Muscle layer of duodenum (tissue), 2 donors: ENCODE data around the gene UBA52.
"Not testable (repeated sequence)": the region's sequence is repeated elsewhere in the genome, so short reads cannot be mapped to it uniquely, and the experiment has no call there.

Source experiments
- H3K27ac ChIP-seq: one replicate; pipeline ENCODE4 v1.7.0; 2013; ENCODE audit warnings: mild to moderate bottlenecking, low read length
- H3K27me3 ChIP-seq: one replicate; pipeline ENCODE4 v1.7.0; 2013; ENCODE audit warnings: low read depth, mild to moderate bottlenecking, control low read depth, low read length
- H3K36me3 ChIP-seq, 2 donors: one replicate each; pipeline ENCODE4 v1.7.0; 2013; ENCODE audit warnings: low read length in 2 of 2, control low read depth in 1 of 2, mild to moderate bottlenecking in 1 of 2; ENCODE audit not compliant: insufficient read depth in 2 of 2, control insufficient read depth in 1 of 2
- H3K4me1 ChIP-seq, 2 donors: one replicate each; pipeline ENCODE4 v1.7.0; 2013; ENCODE audit warnings: low read length in 2 of 2, mild to moderate bottlenecking in 2 of 2, control low read depth in 1 of 2, moderate library complexity in 1 of 2; ENCODE audit not compliant: insufficient read depth in 2 of 2, control insufficient read depth in 1 of 2
- H3K4me3 ChIP-seq, 2 donors: one replicate each; pipeline ENCODE4 v1.7.0; 2013; ENCODE audit warnings: low read length in 2 of 2, low read depth in 1 of 2, mild to moderate bottlenecking in 1 of 2
- H3K9me3 ChIP-seq, 2 donors: one replicate each; pipeline ENCODE4 v1.7.0; 2013; ENCODE audit warnings: low read length in 2 of 2, control low read depth in 1 of 2, mild to moderate bottlenecking in 1 of 2; ENCODE audit not compliant: control insufficient read depth in 1 of 2
- donor health status: healthy.

UBA52 gene

GRCh38 chr19:18571564-18572344, at the start of gene UBA52:
TSS of gene UBA52 (plus strand) at chr19:18571857. CDS start at chr19:18573301, 1,444 bp downstream.
- Histone ChIP-seq H3K4me3 (peak within 1 kb of the TSS; percentile 92 to 94), H3K9me3 (no peaks in the 10 kb centered on the region), H3K27me3 (no peaks in the 10 kb centered on the region), H3K4me1 (peaks cover 10 to 15% of the 10 kb centered on the region in 2 donors), H3K27ac (peak within 1 kb of the TSS; percentile 91), H3K36me3 (peaks cover 34 to 61% of the 10 kb centered on the region in 2 donors)

DNA sequence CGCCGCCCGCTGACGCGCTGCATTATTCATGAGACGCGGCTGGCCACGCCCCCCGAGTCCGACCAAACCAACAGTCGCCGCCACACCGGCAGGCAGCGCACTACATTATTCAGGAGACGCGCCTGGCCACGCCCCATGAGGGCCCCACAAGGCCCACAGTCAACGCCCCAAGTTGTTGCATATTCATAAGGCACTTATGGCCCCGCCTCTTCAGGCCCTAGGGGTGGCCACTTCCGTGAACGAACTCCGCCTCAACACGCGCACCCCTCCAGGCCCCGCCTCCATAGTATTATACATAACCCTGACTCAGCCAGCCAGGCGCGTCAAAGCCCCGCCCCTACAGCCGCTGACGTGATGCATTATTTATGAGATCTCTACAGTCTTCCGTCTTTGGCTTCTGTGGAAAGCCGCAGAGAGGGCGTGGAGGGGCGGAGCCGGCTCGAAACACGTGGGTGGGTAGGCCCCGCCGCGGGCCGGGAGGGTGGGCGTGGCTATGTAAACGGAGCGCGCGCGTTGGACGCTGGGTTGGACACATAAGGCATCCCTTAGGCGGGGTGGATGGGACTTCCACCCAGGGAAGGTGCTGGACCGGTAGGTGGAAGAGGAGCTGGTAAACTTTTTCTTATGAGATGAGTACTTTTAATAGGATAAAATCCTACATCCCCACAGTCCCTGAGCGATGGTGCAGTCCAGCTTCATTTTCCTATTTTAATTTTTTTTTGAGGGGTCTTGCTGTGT, 49.4 kb upstream of the UBA52 start:
- Histone ChIP-seq H3K27ac (no peak overlapping the region), H3K27me3 (no peaks in the 10 kb centered on the region), H3K36me3 (peaks cover 0 to 9% of the 10 kb centered on the region in 2 donors), H3K9me3 (no peaks in the 10 kb centered on the region), H3K4me3 (peak overlapping the region in 1 of 2 donors; percentile 92), H3K4me1 (peaks cover 5 to 8% of the 10 kb centered on the region in 2 donors)

DNA sequence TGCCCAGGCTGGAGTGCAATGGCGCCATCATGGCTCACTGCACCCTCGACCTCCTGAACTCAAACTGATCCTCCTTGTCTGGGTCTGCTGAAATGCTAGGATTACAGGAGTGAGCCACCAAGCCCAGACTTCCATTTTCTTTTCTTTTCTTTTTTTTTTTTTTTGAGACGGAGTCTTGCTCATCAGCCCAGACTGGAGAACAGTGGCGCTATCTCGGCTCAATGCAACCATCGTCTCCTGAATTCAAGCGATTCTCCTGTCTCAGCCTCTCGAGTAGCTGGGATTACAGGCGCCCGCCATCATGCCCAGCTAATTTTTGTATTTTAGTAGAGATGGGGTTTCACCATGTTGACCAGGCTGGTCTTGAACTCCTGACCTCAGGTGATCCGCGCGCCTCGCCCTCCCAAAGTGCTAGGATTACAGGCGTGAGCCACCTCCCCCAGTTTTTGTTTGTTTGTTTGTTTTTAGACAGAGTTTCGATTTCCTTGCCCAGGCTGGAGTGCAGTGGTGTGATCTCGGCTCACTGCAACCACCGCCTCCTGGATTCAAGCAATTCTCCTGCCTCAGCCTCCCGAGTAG, 48.7 kb upstream of the UBA52 start:
- not testable (repeated sequence) for H3K4me1 ChIP-seq, H3K27ac ChIP-seq, H3K36me3 ChIP-seq, H3K4me3 ChIP-seq, H3K27me3 ChIP-seq, H3K9me3 ChIP-seq

GRCh38 chr19:18523841-18524240, 47.8 kb upstream of the UBA52 start:
- Histone ChIP-seq H3K4me1 (peaks cover 5 to 6% of the 10 kb centered on the region in 2 donors), H3K9me3 (no peaks in the 10 kb centered on the region), H3K27me3 (no peaks in the 10 kb centered on the region), H3K27ac (no peak overlapping the region), H3K4me3 (no peak overlapping the region), H3K36me3 (peaks cover 0 to 9% of the 10 kb centered on the region in 2 donors)

DNA sequence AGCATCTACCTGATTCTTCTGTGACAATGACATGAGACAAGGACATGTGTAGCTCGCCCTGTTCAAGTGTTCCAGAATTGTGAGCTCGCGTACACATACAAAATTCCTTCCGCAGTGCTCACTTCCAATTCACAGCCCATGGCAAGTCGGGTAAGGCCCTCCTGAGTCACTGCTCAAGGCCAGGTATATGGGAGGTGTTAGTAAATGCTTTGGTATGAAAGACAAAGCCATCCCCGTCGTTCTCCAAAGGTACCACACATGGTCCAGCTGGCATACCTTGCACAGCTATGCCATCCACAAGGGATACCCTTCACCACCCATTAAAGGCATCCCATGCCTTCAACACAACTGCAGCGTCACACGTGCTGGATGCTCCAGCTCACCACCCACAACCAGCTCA, 45.3 kb upstream of the UBA52 start:
- Histone ChIP-seq H3K4me1 (no peaks in the 10 kb centered on the region), H3K27ac (no peak overlapping the region), H3K9me3 (no peaks in the 10 kb centered on the region), H3K27me3 (no peaks in the 10 kb centered on the region), H3K36me3 (peaks cover 2 to 5% of the 10 kb centered on the region in 2 donors), H3K4me3 (no peak overlapping the region)

DNA sequence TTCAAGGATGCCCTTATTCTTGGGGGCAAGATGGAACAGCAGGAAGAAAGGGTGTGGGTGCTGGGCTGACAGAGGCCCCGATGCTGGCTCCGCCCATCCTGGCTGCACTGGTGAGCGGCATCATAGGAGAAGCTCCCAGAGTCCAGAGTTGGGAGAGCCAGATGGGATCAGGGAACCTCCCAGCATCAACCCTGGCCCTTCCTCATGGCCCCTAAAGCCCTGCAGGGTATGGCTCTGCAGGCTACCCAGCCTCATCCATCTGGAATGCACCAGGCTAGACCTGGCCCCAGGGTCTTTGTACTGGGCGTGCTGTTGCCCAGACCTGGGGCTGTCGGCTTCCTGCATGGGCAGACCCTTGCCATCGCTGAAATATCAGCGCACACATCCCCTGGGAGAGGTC, 41.9 kb upstream of the UBA52 start:
- no peaks in the 10 kb centered on the region for H3K4me1 ChIP-seq
- H3K27me3 ChIP-seq = no peaks in the 10 kb centered on the region
- H3K36me3 ChIP-seq = peaks cover 16 to 30% of the 10 kb centered on the region in 2 donors
- H3K4me3 ChIP-seq = no peak overlapping the region
- no peaks in the 10 kb centered on the region for H3K9me3 ChIP-seq
- no peak overlapping the region for H3K27ac ChIP-seq

- Histone ChIP-seq H3K4me3 (no peak overlapping the region), H3K27ac (no peak overlapping the region), H3K9me3 (no peaks in the 10 kb centered on the region), H3K27me3 (no peaks in the 10 kb centered on the region), H3K36me3 (peaks cover 21 to 41% of the 10 kb centered on the region in 2 donors), H3K4me1 (no peaks in the 10 kb centered on the region)
Observed at GRCh38 chr19:18531485-18531884, 40.2 kb upstream of the UBA52 start.

DNA sequence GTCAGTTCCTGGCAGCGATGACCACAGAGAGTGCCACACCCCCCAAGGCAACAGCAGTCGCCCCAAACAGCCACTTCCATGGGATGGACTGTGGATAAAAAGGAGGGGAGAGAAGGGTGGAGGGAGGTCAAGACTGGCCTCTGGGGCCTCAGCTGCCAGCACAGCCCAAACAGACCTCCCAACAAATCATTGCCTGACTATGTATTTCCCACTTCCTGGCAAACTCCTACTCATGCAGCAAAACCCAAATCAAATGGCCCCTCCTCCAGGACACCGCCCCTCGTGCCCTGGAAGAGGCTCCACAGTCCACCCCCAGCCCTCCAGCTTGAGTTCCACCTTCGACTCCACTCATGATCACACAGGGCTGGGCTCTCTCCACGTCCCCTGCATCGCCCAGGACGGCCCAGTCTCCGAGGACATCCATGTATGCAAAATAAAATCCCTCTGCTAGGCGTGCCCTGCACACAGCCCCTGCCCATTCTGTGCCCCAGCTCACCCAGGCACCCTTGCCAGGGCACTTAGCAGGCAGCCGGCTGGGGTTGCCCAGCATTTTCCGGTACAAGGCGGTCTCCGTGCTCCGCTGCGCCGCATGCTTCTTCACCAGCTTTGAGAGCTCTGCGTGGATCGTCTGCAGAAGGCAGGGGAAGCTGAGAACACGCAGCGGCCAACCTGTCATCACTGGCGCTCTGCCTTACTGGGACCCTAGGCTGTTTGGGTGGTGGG, 39.3 kb upstream of the UBA52 start:
- Histone ChIP-seq H3K9me3 (no peaks in the 10 kb centered on the region), H3K27me3 (no peaks in the 10 kb centered on the region), H3K36me3 (peaks cover 21 to 49% of the 10 kb centered on the region in 2 donors), H3K27ac (no peak overlapping the region), H3K4me3 (no peak overlapping the region), H3K4me1 (no peaks in the 10 kb centered on the region)

DNA sequence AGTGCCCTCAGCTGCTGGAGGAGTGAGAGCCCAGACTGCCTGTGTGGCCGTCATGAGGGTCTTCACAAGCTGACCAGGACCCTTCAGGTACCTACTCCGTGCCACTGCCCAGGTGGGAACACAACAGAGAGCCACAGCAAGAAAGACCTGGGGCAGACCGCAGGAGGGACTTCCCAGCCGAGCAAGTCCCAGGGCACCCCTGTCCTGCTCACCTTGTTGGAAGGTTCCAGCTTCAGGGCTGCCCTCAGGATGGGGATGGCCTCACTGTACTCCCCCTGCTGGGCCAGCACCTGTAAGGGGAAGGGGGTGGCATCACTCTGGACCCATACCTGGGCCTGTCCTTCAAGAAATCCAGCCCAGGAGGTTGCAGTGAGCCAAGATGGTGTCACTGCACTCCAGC, 38.6 kb upstream of the UBA52 start:
- Histone ChIP-seq H3K9me3 (no peaks in the 10 kb centered on the region), H3K27ac (no peak overlapping the region), H3K27me3 (no peaks in the 10 kb centered on the region), H3K36me3 (peaks cover 21 to 56% of the 10 kb centered on the region in 2 donors), H3K4me3 (no peak overlapping the region), H3K4me1 (no peaks in the 10 kb centered on the region)

- Histone ChIP-seq H3K4me1 (peaks cover 0 to 5% of the 10 kb centered on the region in 2 donors), H3K27me3 (no peaks in the 10 kb centered on the region), H3K9me3 (no peaks in the 10 kb centered on the region), H3K4me3 (no peak overlapping the region), H3K36me3 (peaks cover 30 to 77% of the 10 kb centered on the region in 2 donors), H3K27ac (no peak overlapping the region)
Observed at GRCh38 chr19:18536475-18536874, 35.2 kb upstream of the UBA52 start.

DNA sequence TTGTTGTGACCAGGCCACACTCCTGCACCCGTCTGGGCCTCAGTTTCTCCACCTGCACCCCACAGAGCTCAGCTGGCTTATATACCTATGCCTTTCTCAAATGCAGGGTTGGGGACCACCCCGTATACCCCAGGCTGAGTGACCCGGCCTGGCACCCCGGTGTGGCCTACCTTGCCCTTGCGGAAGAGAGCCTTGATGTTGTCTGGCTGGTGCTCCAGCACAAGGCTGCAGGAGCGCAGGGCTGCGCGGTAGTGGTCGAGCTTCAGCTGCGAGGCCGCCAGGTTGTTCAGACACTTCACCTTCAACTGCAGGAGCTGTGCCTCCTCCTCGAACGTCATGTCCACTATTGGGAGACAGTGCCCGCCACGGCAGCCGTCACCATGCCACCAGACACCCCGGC, 34.2 kb upstream of the UBA52 start:
- no peak overlapping the region for H3K4me3 ChIP-seq
- no peak overlapping the region for H3K27ac ChIP-seq
- H3K27me3 ChIP-seq = no peaks in the 10 kb centered on the region
- peaks cover 26 to 70% of the 10 kb centered on the region in 2 donors for H3K36me3 ChIP-seq
- peaks cover 4 to 15% of the 10 kb centered on the region in 2 donors for H3K4me1 ChIP-seq
- H3K9me3 ChIP-seq = no peaks in the 10 kb centered on the region
